AG04450 (cell line): ENCODE results near the gene FZD1. TPM values are rescaled to one million over a fixed set of nuclear protein-coding genes. Genes with fewer than 3 reads are reported as not detected.
A peak's percentile ranks its signal among the peaks of the same experiment; 100 is the strongest.

ENCODE experiments used
- CTCF ChIA-PET: fragments of 300-600, 350-600 bp; formaldehyde crosslinking; extraction: SDS; loops from one replicate; lab custom pipeline; 2022; ENCODE audit warnings: antibody characterized with exemption, inconsistent platforms; lab: Charles Lee
- POLR2A ChIA-PET: fragments of 350-600 bp; formaldehyde crosslinking; extraction: SDS; loops from one replicate; lab custom pipeline; 2021; ENCODE audit warnings: antibody characterized with exemption, inconsistent platforms; lab: Yijun Ruan, JAX
- DNase-seq: peaks from one replicate; pipeline ENCODE4 v3.0.0-alpha.2; 2011; ENCODE audit warnings: low read depth, low spot score
- H3K27ac ChIP-seq: one replicate; pipeline ENCODE4 v1.5.1; 2012; ENCODE audit warnings: low read depth, low read length, control low read depth
- H3K27me3 ChIP-seq: one replicate; pipeline ENCODE4 v1.6.0; 2012; ENCODE audit warnings: low read length; ENCODE audit not compliant: control insufficient read depth, insufficient read depth
- H3K4me3 ChIP-seq: 2 replicates; pipeline ENCODE4 v1.5.1; 2011; ENCODE audit warnings: mild to moderate bottlenecking, low read depth, low read length, control low read depth
- H3K9me3 ChIP-seq: 2 replicates; pipeline ENCODE4 v1.5.1; 2012; ENCODE audit warnings: low read length; ENCODE audit not compliant: control insufficient read depth, insufficient read depth
- CTCF ChIP-seq: IDR thresholded peaks from 2 replicates; pipeline ENCODE4 v1.5.1; 2011; ENCODE audit warnings: low read depth, low read length, control low read depth, inconsistent platforms
- polyA plus RNA-seq: library from polyadenylated mRNA; depleted of rRNA; stranded (reverse); fragments of >200 nt; gene quantifications from 2 replicates; pipeline ENCODE4 v1.2.3, GENCODE V29; 2011

FZD1 gene
- polyA plus RNA-seq, 1 experiment, result 9.6 TPM

GRCh38 chr7:91230100-91230499, 34.1 kb upstream of the FZD1 start:
- H3K27me3 ChIP-seq, result no peaks in the 10 kb centered on the region
- no peak overlapping the region for H3K4me3 ChIP-seq
- H3K27ac ChIP-seq, result no peak overlapping the region
- peaks cover 8% of the 10 kb centered on the region; the same call in 1 of the 2 replicates for H3K9me3 ChIP-seq
- POLR2A ChIA-PET, result no interaction called here
- no peak for TF ChIP-seq CTCF
- DNase-seq, result no peak
- CTCF ChIA-PET, result no interaction called here

DNA sequence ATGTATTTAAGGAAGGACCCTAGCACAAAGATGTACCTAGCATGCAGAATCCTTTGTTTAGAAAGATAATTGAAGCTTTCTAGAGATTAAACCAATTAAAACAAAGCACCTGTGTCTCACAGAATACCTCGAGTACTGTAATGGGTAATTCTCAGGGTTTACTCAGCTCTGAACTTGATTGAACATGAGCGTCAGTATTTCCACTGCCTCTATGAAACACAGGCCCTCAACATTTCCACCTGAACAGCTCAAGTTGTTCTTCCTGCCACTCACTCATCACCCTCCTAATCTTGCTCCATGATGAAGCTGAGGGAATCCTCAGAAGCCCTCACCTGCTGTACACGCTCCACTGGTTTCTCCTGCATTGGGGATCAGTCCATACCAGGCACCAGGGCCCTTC, 33.7 kb upstream of the FZD1 start:
- H3K27ac ChIP-seq, result no peak overlapping the region
- CTCF ChIA-PET, result no interaction called here
- H3K4me3 ChIP-seq, result no peak overlapping the region
- POLR2A ChIA-PET, result no interaction called here
- DNase-seq, result no peak
- peaks cover 4% of the 10 kb centered on the region; the same call in 1 of the 2 replicates for H3K9me3 ChIP-seq
- TF ChIP-seq CTCF, result no peak
- H3K27me3 ChIP-seq, result no peaks in the 10 kb centered on the region

- no peak for TF ChIP-seq CTCF
- Histone ChIP-seq H3K27ac (no peak overlapping the region), H3K27me3 (no peaks in the 10 kb centered on the region), H3K9me3 (no peaks in the 10 kb centered on the region), H3K4me3 (no peak overlapping the region)
- POLR2A ChIA-PET, result no interaction called here
- CTCF ChIA-PET, result no interaction called here
- no peak for DNase-seq
Measured at GRCh38 chr7:91233212-91233611, 31.0 kb upstream of the FZD1 start.

DNA sequence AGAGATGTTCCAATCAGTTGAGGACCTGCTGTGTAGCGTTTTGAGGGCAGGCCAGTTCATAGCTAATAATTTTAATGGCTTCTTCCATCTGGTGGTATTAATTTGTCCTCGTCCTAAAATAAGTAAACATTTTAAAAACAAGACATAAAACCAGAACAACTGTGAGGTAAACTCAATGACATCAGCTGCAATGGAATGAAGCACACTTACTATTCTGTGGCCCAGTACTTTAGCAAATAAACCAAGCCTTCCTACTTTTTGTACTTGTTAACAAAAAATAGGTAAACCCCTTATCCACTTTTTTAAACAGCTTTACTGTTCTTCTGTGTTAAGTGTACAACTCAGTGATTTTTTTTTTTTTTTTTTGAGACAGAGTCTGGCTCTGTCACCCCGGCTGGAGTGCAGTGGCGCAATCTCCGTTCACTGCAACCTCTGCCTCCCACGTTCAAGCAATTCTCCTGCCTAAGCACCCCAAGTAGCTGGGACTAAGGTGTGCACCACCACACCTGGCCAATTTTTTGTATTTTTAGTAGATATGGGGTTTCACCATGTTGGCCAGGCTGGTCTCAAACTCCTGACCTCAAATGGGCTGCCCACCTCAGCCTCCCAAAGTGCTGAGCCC, 28.9 kb upstream of the FZD1 start:
- POLR2A ChIA-PET, result no interaction called here
- DNase-seq, result no peak
- TF ChIP-seq CTCF, result no peak
- Histone ChIP-seq H3K27ac (no peak overlapping the region), H3K9me3 (no peaks in the 10 kb centered on the region), H3K4me3 (no peak overlapping the region), H3K27me3 (no peaks in the 10 kb centered on the region)
- CTCF ChIA-PET, result no interaction called here

DNA sequence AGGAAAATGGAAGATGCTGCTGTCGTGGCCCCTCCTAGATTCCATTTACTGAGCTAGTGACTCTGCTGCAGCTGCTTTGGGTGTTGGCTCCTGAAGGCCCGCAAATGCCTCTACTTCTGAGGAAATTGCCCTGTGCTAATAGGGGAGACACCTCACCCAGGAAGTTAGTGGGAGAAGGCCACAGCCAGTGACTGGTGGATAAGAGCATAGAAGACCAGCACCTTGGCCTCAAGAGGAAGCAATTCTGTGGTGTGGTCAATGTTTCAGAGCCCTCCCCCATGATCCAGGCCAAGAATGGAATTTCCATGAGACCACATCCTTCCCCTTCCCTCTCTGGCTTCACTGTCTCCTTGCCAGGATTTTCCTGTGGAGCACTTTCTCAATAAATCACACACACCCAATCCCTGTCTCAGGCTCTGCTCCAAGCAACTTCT, 25.0 kb upstream of the FZD1 start:
- H3K4me3 ChIP-seq, result no peak overlapping the region
- DNase-seq, result peak; percentile 30
- no peaks in the 10 kb centered on the region for H3K27me3 ChIP-seq
- CTCF ChIA-PET, result interaction anchor here (0.6 to 1.0 kb wide), 2 partner anchors 152 to 156 kb away, joined by 3 read pairs; no protein-coding TSS in a partner anchor
- H3K27ac ChIP-seq, result no peak overlapping the region
- POLR2A ChIA-PET, result interaction anchor here (0.8 kb wide), 1 partner anchor 11 kb away, joined by 3 read pairs; no protein-coding TSS in a partner anchor
- no peaks in the 10 kb centered on the region for H3K9me3 ChIP-seq
- no peak for TF ChIP-seq CTCF
